GF-D8 (cell line): ENCODE results near the gene P2RX4.
"Not testable (repeated sequence)": the region's sequence is repeated elsewhere in the genome, so short reads cannot be mapped to it uniquely, and the experiment has no call there.

Source experiments
- DNase-seq: peaks from one replicate; lab custom pipeline; 2025; lab: John Stamatoyannopoulos, UW

Gene P2RX4

DNA sequence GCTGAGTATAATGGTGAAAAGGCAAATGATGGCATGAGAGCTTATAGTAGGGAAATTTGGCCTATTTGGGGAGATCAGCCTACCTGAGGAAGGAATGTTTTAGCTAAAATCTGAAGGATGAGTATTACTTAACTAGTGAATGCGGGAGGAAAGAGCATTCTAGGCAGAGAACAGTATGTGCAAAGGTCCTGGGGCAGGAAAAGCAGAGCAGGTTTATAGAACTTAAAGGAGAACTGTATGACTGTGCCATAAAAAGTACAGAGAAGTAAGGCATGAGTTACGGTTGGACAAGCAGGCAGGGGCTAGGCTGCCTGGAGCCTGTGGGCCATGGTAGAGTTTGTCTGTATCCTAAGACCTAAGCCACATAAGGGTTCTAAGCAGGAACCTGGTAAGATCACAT, 21.7 kb upstream of the P2RX4 start:
- no peak for DNase-seq

DNA sequence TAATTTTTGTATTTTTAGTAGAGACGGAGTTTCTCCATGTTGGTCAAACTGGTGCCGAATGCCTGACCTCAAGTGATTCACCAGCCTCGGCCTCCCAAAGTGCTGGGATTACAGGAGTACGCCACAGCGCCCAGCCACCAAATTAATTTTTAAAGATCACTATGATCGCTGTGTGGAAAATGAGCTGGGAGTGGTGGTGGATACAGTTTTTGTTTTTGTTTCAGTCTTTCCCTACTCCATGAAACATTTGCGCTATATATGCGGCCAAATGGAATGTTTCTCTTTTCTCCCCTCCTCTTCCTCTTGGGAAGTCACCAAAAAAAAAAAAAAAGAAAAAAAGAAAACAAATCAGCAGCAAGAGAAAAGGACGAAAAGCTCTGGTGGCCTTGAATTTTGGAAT, 20.8 kb upstream of the P2RX4 start:
- no peak for DNase-seq

DNA sequence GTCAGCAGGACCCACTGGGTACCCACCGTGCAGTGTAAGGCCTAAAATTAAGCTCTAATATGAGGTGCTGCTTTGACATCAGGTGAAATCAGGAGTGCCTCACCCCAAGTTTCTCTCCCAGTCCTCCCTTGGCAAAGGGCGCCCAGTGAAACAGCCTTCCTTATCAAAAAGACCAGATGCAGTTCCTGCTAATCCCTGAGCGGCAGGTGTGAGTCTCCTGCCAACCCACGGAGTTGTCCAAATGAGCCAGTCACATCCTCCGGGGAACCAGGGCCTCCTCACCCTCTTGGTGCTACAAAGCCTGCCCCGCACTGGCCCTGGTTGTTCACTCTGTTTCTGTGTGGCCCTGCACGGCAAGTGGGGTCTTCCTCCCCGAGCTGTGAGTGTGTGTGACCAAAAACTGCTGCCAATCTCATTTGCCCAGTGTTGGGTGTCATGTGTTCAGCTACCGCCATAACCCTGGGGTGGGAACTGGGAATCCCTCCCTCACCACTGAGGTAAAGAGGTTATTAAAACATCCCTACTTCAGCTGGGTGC, 20.2 kb upstream of the P2RX4 start:
- no peak for DNase-seq

DNA sequence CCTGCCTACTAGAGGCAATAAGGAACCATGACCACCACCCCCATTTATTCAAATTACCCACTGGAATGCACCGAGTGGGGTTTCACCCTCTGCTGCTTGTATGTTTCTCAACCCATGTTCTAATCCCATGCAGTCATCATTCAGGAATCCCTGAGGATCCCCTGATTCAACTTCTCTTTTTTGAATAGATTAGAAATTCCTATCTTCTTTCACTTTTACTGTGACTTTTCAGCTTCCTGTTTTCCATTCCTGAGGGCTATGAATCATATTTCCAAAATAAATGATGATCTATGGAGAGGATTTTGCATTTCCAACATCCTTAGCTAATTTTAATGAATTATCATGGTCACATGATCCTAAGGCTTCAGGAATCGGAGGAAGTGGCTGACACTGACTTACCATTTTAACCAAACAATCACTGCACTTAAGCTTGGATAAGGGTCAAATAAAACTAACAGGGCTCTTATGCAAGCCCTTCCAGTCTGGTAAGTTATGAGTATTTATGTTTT, 19.4 kb upstream of the P2RX4 start:
- DNase-seq = no peak

DNA sequence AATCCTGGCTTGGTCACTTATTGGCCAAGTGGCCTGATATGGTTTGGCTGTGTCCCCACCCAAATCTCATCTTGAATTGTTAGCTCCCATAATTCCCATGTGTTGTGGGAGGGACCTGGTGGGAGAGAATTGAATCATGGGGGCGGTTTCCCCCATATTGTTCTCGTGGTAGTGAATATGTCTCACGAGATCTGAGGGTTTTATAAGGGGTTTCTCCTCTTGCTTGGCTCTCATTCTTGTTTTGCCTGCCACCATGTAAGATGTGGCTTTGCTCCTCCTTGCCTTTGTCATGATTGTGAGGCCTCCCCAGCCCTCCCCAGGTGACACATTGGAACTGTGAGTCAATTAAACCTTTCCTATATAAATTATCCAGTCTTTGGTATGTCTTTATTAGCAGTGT, 18.8 kb upstream of the P2RX4 start:
- no peak for DNase-seq

DNA sequence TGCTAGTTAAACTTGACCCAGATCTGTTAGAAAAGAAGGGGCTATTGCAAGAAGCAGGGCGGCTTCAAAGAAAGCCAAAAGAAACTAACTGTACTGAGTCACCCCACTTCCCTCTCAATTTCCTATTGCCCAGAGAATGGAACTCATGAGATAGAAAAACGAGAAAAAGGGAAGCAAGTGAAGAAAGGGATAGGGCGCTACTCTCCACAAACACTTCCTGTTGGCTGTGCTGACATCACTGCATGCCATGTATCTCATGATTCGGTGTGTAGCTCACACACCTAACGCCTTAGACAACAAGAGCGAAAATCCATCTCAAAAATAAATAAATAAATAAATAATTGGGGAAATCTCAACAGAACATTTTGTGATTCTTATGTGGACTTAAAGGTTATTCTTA, 13.0 kb upstream of the P2RX4 start:
- DNase-seq = peak; percentile 87

DNA sequence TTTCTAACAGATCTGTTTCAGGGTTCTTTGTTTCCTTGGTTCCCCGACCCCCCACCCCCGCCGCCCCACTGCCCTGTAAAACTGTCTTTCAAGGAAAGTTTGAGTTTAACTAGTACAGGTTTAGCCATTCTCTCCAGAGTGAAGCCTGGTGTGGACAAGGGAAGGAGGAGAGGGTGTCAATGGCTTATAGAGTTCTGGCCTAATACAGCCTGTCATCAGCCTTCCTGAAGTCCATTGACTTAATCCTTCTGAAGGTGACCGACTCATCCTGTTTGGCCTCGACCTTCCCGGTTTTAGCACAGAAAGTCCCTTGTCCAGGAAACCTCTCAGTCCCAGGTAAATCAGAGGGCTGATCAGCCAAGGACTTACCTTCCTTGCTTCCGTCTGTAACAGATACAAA, 11.0 kb upstream of the P2RX4 start:
- DNase-seq = no peak

DNA sequence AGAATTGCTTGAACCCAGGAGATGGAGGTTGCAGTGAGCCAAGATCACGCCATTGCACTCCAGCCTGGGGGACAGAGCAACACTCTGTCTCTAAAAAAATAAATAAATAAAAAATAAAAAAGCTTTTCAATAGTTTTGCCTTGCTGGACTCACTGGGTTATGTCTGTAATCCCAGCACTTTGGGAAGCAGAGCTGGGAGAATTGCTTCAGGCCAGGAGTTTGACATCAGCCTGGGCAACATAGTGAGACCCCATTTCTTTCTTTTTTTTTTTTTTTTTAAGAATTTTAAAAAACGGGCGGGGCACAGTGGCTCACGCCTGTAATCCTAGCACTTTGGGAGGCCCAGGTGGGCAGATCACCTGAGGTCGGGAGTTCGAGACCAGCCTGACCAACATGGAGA, 8.8 kb upstream of the P2RX4 start:
- not testable (repeated sequence) for DNase-seq

DNA sequence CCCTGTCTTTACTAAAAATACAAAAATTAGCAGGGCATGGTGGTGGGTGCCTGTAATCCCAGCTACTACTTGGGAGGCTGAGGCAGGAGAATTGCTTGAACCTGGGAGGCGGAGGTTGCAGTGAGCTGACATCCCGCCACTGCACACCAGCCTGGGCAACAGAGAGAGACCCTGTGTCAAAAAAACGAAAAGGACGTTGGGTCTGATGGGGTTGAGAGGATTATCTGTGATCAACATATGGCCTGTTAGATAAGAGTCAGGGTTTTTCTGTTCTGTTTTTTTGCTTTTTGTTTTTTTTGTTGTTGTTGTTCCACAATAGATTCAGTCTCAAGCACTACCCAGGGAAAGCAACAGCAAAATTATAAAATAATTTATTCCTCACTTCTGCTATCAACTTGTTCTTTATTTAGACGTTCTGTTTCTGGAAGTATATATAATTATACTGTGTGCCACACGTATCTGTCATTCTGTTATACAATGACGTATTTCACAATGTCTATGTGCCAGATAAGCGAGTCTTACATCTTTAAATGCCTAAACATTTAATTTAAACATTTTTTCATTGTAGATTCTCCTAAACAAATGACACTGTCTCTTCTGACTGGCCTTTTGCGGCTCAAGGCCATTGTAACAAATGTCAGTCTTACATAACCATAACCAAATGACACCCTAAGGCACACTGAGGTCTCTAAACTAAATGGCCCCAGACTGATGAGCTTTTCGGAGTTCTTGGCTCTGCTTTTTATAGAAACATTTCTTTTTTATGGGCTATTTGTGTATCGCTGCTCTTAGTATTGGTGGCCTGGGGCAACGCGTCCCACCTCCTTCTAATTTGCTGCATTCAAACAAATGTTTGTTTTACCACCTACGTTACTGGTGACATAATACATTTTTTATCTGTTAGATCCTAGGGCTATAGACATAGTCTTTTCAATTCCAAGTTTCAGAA, 7.2 kb upstream of the P2RX4 start:
- DNase-seq = no peak

DNA sequence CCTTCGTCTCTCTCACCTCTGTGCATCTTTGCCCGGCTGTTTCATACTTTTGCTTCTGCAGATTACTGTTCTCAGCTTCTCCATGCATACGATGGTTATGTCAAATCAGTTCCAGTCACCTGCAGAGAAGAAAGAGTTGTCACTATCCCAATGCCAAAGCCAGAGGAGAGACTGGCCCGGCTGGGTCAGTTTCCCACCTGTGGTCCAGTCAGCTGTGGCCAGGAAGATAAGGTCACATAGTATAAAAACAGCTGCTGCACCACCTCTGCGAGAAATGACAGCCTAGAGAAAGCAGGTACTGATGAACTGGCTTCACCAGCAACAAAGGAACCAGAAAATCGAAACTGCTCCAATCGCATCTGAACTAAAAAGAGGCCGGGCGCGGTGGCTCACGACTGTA, 6.4 kb upstream of the P2RX4 start:
- DNase-seq = no peak

DNA sequence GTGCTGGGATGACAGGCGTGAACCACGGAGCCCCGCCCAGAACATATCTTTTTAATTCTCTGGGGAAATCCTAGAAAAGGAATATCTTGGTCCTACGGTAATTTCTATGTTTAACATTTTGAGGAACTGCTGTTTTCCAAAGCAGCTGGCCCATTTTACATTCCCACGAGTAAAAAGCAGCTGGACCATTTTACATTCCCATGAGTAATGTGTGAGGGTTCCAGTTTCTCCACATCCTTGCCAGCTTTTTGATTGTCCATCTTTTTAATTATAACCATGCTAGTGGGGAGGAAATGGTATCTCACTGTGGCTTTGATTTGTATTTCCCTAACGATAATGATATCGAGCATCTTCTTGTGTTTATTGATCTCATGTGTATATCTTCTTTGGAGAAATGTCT, 4.4 kb upstream of the P2RX4 start:
- no peak for DNase-seq

DNA sequence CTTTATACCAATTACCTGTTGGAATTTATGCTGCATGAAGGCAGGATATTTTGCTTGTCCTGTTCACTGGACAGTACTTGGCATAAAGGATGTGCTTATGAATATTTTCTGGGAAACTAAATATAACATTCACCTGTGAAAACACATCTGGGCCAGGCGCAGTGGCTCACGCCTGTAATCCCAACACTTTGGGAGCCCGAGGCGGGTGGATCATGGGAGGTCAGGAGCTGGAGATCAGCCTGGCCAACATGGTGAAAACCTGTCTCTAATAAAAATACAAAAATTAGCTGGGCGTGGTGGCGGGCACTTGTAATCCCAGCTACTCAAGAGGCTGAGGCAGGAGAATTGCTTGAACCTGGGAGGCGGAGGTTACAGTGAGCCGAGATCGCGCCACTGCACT, 1.4 kb upstream of the P2RX4 start:
- DNase-seq = not testable (repeated sequence)

DNA sequence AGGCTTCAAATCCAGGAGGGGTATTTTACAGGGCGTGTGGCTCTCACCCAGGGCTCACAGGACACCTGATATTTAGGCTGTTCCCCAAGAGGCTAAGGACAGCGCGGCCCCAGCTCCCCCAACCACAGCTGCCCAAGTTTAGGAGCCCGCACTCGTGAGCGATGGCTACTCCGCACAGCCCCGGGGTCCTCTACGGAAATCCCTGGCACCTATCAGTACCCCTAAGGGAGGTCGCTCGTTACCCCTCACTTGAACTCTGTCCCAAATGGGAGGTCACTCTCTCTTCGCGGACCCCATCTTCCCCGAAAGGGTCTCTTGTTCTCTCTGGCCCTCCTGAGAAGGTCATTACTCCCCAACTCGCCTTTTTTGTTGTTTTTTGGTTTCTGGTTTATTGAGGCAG, 708 bp upstream of the P2RX4 start:
- no peak for DNase-seq

DNA sequence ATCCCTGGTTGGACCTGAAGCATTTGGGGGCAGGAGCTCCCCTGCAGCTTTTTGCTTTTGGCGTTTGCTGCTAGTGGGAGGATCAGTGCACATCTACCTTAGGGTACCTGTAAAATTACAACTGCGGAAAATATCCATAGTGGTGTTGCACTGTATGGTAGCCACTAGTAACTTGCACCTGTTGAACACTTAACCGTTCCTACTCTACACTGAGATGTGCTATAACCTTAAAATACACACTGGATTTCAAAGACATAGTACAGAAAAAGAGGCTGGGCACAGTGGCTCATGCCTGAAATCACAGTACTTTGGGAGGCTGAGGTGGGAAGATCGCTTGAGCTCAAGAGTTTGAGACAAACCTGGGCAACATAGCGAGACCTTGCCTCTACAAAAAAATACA, 2.9 kb downstream of the P2RX4 start:
- DNase-seq = no peak

DNA sequence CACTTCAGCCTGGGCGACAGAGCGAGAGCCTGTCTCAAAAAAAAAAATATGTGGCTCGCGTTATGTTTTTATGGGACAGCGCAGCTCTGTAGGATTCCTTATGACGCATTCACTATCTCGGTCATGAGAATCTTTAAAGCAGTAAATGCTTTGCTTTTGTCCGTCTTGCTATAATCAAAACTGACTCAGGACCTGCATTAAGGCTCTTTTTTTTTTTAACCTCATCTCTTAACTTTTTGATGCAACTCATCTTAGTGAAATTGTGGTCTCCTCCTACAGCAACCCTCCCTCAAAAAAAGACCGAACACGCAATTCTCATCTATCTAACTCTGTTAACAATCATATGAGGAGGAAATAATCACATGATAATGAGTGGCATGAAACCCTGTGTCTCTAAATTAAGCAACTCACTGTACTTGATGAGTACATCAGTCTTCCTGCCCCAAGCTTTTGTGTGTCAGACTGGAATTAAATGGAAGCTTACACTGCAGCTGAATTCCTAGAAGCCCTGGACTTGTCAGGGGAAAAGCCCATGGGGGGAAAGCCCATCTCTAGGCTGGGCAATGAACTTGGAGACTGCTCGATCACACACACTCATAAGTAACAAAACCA, 4.3 kb downstream of the P2RX4 start:
- peak; percentile 12 for DNase-seq

DNA sequence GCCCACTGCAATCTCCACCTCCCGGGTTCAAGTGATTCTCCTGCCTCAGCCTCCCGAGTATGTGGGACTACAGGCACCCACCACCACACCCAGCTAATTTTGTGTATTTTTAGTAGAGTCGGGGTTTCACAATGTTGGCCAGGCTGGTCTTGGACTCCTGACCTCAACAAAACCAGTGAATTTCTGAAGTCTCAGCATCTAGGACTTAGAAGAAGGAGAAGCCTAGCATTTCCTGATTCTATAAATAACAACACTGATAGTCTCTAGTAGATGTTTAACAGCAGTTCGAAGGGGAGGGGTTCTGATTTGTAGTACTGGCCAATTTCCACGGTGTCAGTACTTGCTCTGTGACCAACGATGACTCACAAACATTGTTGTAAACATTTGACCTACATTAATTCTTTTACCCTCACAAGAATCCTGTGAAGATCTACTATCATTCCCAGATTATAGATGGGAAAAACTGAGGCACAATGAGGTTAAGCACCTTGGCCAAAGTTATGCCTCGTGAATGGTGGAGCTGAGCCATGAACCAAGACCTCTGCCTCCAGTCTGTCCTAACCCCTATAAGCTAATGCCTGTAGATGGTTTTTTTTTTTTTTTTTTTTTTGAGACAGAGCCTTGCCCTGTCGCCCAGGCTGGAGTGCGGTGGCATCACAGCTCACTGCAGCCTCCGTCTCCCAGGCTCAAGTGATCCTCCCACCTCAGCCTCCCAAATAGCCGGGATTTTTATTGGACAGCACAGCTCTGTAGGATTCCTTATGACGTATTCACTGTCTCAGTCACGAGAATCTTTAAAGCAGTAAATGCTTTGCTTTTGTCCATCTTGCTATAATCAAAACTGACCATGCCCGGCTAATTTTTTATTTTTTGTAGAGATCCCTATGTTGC, 5.2 kb downstream of the P2RX4 start:
- DNase-seq = no peak

DNA sequence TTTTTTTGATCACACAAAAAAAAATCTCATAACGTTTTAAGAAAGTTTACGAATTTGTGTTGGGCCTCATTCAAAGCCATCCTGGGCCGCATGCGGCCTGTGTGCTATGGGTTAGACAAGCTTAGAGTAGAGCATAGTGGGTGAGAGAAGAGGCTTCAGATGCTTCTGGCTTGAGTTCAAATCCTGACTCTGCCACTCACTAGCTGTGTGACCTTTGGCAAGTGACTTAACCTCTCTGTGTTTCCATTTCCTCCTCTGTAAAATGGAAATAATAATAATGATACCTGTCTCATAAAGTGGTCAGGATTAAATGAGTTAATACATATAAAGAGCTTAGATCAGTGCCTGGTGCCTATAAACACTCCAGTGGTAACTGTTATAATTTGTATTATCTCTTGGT, 6.2 kb downstream of the P2RX4 start:
- no peak for DNase-seq

DNA sequence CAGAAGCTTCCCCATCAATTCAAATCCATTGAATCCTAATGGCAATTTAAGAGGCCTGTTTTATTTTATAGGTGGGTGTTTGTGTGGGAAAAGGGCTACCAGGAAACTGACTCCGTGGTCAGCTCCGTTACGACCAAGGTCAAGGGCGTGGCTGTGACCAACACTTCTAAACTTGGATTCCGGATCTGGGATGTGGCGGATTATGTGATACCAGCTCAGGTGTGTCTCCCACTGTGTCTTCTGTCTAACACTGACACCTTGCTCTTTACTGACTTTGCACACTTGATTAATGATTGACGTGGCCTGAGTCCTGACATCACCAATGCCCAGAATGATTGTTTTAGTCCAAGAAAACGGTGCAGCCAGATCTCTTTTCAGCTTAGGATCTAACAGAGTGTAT, 7.1 kb downstream of the P2RX4 start:
- no peak for DNase-seq

DNA sequence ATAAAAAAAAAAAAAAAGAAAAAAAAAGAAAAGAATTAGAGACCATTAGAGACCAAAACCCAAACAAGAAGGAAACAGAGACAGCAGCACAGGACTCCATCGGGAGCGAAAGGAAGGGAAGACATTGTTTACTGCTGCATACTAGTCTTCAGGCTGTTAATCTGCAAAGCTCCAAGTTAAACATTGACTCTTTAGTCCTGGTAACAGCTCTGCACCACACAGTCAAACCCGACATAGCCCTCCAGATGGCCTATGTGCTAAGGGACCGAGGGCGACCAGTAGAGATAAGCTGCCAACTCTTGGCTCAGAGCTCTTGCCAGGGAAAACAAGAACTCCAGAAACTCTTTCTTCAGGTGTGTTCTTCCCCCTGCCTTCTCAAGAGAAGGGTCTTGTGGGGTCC, 7.8 kb downstream of the P2RX4 start:
- no peak for DNase-seq

DNA sequence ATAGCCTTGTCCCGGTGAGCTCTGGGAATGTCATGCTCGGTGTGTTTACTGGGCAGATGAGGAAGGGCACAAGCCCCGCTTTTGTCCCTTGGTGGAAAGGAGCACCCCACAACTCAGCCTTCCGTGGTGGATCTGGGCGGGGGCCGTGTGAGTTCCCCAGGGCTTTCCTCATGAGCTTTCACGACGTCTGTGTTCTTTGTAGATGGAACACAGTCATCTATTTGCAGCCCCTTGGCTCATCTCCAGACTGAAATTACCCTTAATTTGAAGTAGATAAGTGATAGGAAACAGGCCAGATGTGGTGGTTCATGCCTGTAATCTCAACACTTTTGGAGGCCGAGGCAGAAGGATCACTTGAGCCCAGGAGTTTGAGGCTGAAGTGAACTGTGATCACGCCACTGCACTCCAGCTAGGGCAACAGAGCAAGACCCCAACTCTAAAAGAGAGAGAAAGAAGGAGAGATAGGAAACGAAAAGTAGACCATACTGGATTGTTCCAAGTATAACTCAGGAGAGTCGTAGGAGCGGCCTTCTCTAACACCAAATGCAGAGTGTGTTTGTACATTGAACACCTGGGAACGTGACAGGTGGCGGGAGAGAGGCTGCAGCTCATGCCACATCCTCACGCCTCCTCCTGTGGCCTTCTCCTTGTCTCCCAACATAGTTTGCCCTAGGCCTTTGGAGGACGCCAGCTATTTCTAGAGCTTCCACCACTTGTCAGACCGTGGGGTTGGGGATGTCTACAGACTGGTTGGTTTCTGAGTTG, 8.8 kb downstream of the P2RX4 start:
- DNase-seq = no peak

DNA sequence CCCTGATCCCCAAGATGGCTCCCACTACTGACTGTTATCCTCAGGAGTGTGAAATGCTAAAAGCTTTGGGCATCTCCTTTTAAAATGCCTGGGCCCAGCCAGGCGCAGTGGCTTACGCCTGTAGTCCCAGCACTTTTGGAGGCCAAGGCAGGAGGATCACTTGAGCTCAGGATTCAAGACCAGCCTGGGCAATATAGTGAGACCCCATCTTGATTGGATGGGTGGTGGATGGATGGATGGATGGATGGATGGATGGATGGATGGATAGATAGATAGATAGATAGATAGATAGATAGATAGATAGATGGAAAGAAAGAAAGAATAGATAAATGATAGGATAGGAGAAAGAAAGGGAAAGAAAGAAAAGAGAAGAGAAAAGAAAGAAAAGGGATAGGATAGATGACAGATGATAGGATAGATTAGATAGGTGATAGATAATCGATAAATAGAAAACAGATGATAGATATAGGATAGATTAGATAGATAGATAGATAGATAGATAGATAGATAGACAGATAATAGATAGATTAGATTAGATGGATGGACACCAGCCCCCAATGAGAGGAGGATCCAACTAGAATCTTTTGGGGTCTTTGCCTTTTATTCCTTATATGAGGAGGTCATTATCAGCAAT, 9.5 kb downstream of the P2RX4 start:
- DNase-seq = no peak
